ENCODE results near the gene COQ8A.

Gene COQ8A

GRCh38 chr1:226964068-226964425 lies 24.0 kb downstream of the COQ8A start:
- Histone ChIP-seq H3K9me3 (ENCODE audit: control insufficient read depth, insufficient read depth, low read length) (no peaks in the 10 kb centered on the region), H3K9ac (ENCODE audit: low read depth, low read length) (no peak overlapping the region), H3K27ac (ENCODE audit: low read depth, low read length) (no peak overlapping the region), H3K4me3 (ENCODE audit: low read depth, low read length) (no peak overlapping the region), H3K27me3 (ENCODE audit: control insufficient read depth, insufficient read depth, low read length) (no peaks in the 10 kb centered on the region), H3K4me1 (ENCODE audit: control insufficient read depth, insufficient read depth, low read length) (no peaks in the 10 kb centered on the region), H3K36me3 (ENCODE audit: control insufficient read depth, insufficient read depth, low read length) (peaks cover 4% of the 10 kb centered on the region; the same call in 1 of the 2 replicates)

GRCh38 chr1:226964611-226965486 lies 24.8 kb downstream of the COQ8A start:
- H3K9ac ChIP-seq (ENCODE audit: low read depth, low read length) = no peak overlapping the region
- H3K9me3 ChIP-seq (ENCODE audit: control insufficient read depth, insufficient read depth, low read length) = no peaks in the 10 kb centered on the region
- H3K4me3 ChIP-seq (ENCODE audit: low read depth, low read length) = no peak overlapping the region
- peaks cover 4% of the 10 kb centered on the region; the same call in 1 of the 2 replicates for H3K36me3 ChIP-seq (ENCODE audit: control insufficient read depth, insufficient read depth, low read length)
- no peak overlapping the region for H3K27ac ChIP-seq (ENCODE audit: low read depth, low read length)
- H3K27me3 ChIP-seq (ENCODE audit: control insufficient read depth, insufficient read depth, low read length) = no peaks in the 10 kb centered on the region
- H3K4me1 ChIP-seq (ENCODE audit: control insufficient read depth, insufficient read depth, low read length) = no peaks in the 10 kb centered on the region

- no peaks in the 10 kb centered on the region for H3K27me3 ChIP-seq (ENCODE audit: control insufficient read depth, insufficient read depth, low read length)
- H3K36me3 ChIP-seq (ENCODE audit: control insufficient read depth, insufficient read depth, low read length) = peaks cover 9% of the 10 kb centered on the region
- H3K27ac ChIP-seq (ENCODE audit: low read depth, low read length) = no peak overlapping the region
- no peak overlapping the region for H3K9ac ChIP-seq (ENCODE audit: low read depth, low read length)
- H3K4me1 ChIP-seq (ENCODE audit: control insufficient read depth, insufficient read depth, low read length) = no peaks in the 10 kb centered on the region
- no peaks in the 10 kb centered on the region; the same call in 1 of the 2 replicates for H3K9me3 ChIP-seq (ENCODE audit: control insufficient read depth, insufficient read depth, low read length)
- no peak overlapping the region for H3K4me3 ChIP-seq (ENCODE audit: low read depth, low read length)
Observed at GRCh38 chr1:226965581-226966440, 25.7 kb downstream of the COQ8A start.

- no peak overlapping the region for H3K4me3 ChIP-seq (ENCODE audit: low read depth, low read length)
- H3K4me1 ChIP-seq (ENCODE audit: control insufficient read depth, insufficient read depth, low read length) = no peaks in the 10 kb centered on the region
- H3K9ac ChIP-seq (ENCODE audit: low read depth, low read length) = no peak overlapping the region
- no peaks in the 10 kb centered on the region for H3K27me3 ChIP-seq (ENCODE audit: control insufficient read depth, insufficient read depth, low read length)
- H3K36me3 ChIP-seq (ENCODE audit: control insufficient read depth, insufficient read depth, low read length) = peaks cover 9% of the 10 kb centered on the region
- H3K9me3 ChIP-seq (ENCODE audit: control insufficient read depth, insufficient read depth, low read length) = no peaks in the 10 kb centered on the region; the same call in 1 of the 2 replicates
- no peak overlapping the region for H3K27ac ChIP-seq (ENCODE audit: low read depth, low read length)
Observed at GRCh38 chr1:226966683-226967082, 26.6 kb downstream of the COQ8A start.

GRCh38 chr1:226967665-226968064 lies 27.6 kb downstream of the COQ8A start:
- Histone ChIP-seq H3K9me3 (ENCODE audit: control insufficient read depth, insufficient read depth, low read length) (no peaks in the 10 kb centered on the region; the same call in 1 of the 2 replicates), H3K27ac (ENCODE audit: low read depth, low read length) (no peak overlapping the region), H3K4me3 (ENCODE audit: low read depth, low read length) (no peak overlapping the region), H3K4me1 (ENCODE audit: control insufficient read depth, insufficient read depth, low read length) (no peaks in the 10 kb centered on the region), H3K27me3 (ENCODE audit: control insufficient read depth, insufficient read depth, low read length) (no peaks in the 10 kb centered on the region), H3K36me3 (ENCODE audit: control insufficient read depth, insufficient read depth, low read length) (peaks cover 9% of the 10 kb centered on the region), H3K9ac (ENCODE audit: low read depth, low read length) (no peak overlapping the region)

- Histone ChIP-seq H3K4me3 (ENCODE audit: low read depth, low read length) (no peak overlapping the region), H3K27ac (ENCODE audit: low read depth, low read length) (no peak overlapping the region), H3K36me3 (ENCODE audit: control insufficient read depth, insufficient read depth, low read length) (peaks cover 8% of the 10 kb centered on the region), H3K9ac (ENCODE audit: low read depth, low read length) (no peak overlapping the region), H3K9me3 (ENCODE audit: control insufficient read depth, insufficient read depth, low read length) (no peaks in the 10 kb centered on the region; the same call in 1 of the 2 replicates), H3K27me3 (ENCODE audit: control insufficient read depth, insufficient read depth, low read length) (no peaks in the 10 kb centered on the region), H3K4me1 (ENCODE audit: control insufficient read depth, insufficient read depth, low read length) (no peaks in the 10 kb centered on the region; the same call in 1 of the 2 replicates)
Observed at GRCh38 chr1:226971765-226972164, 31.7 kb downstream of the COQ8A start.

- H3K36me3 ChIP-seq (ENCODE audit: control insufficient read depth, insufficient read depth, low read length) = peaks cover 12% of the 10 kb centered on the region
- H3K4me1 ChIP-seq (ENCODE audit: control insufficient read depth, insufficient read depth, low read length) = no peaks in the 10 kb centered on the region; the same call in 1 of the 2 replicates
- H3K27ac ChIP-seq (ENCODE audit: low read depth, low read length) = no peak overlapping the region
- no peaks in the 10 kb centered on the region for H3K27me3 ChIP-seq (ENCODE audit: control insufficient read depth, insufficient read depth, low read length)
- no peak overlapping the region for H3K4me3 ChIP-seq (ENCODE audit: low read depth, low read length)
- no peaks in the 10 kb centered on the region; the same call in 1 of the 2 replicates for H3K9me3 ChIP-seq (ENCODE audit: control insufficient read depth, insufficient read depth, low read length)
- H3K9ac ChIP-seq (ENCODE audit: low read depth, low read length) = no peak overlapping the region
Observed at GRCh38 chr1:226972931-226973330, 32.8 kb downstream of the COQ8A start.

- no peaks in the 10 kb centered on the region for H3K27me3 ChIP-seq (ENCODE audit: control insufficient read depth, insufficient read depth, low read length)
- H3K27ac ChIP-seq (ENCODE audit: low read depth, low read length) = no peak overlapping the region
- H3K4me1 ChIP-seq (ENCODE audit: control insufficient read depth, insufficient read depth, low read length) = no peaks in the 10 kb centered on the region; the same call in 1 of the 2 replicates
- no peaks in the 10 kb centered on the region; the same call in 1 of the 2 replicates for H3K9me3 ChIP-seq (ENCODE audit: control insufficient read depth, insufficient read depth, low read length)
- no peak overlapping the region for H3K9ac ChIP-seq (ENCODE audit: low read depth, low read length)
- peaks cover 12% of the 10 kb centered on the region for H3K36me3 ChIP-seq (ENCODE audit: control insufficient read depth, insufficient read depth, low read length)
- H3K4me3 ChIP-seq (ENCODE audit: low read depth, low read length) = no peak overlapping the region
Observed at GRCh38 chr1:226973371-226973897, 33.3 kb downstream of the COQ8A start.

- H3K9ac ChIP-seq (ENCODE audit: low read depth, low read length) = no peak overlapping the region
Observed at GRCh38 chr1:226973898-226974543, 33.9 kb downstream of the COQ8A start.

GRCh38 chr1:226974544-226975258 lies 34.6 kb downstream of the COQ8A start:
- no peaks in the 10 kb centered on the region for H3K27me3 ChIP-seq (ENCODE audit: control insufficient read depth, insufficient read depth, low read length)
- no peaks in the 10 kb centered on the region; the same call in 1 of the 2 replicates for H3K4me1 ChIP-seq (ENCODE audit: control insufficient read depth, insufficient read depth, low read length)
- peaks cover 12% of the 10 kb centered on the region for H3K36me3 ChIP-seq (ENCODE audit: control insufficient read depth, insufficient read depth, low read length)
- no peaks in the 10 kb centered on the region; the same call in 1 of the 2 replicates for H3K9me3 ChIP-seq (ENCODE audit: control insufficient read depth, insufficient read depth, low read length)
- no peak overlapping the region for H3K4me3 ChIP-seq (ENCODE audit: low read depth, low read length)
- H3K9ac ChIP-seq (ENCODE audit: low read depth, low read length) = no peak overlapping the region
- H3K27ac ChIP-seq (ENCODE audit: low read depth, low read length) = no peak overlapping the region

More at GRCh38 chr1:226973898-226974543, 33.9 kb downstream of the COQ8A start:
- no peaks in the 10 kb centered on the region; the same call in 1 of the 2 replicates for H3K4me1 ChIP-seq (ENCODE audit: control insufficient read depth, insufficient read depth, low read length)
- H3K36me3 ChIP-seq (ENCODE audit: control insufficient read depth, insufficient read depth, low read length) = peaks cover 12% of the 10 kb centered on the region
- no peak overlapping the region for H3K27ac ChIP-seq (ENCODE audit: low read depth, low read length)
- H3K4me3 ChIP-seq (ENCODE audit: low read depth, low read length) = no peak overlapping the region
- no peaks in the 10 kb centered on the region; the same call in 1 of the 2 replicates for H3K9me3 ChIP-seq (ENCODE audit: control insufficient read depth, insufficient read depth, low read length)
- no peaks in the 10 kb centered on the region for H3K27me3 ChIP-seq (ENCODE audit: control insufficient read depth, insufficient read depth, low read length)

All from HUES48 (cell line).